Neural cell (in vitro differentiated cells): ENCODE data around the gene LYRM7. TPM values are rescaled to one million over a fixed set of nuclear protein-coding genes. Genes with fewer than 3 reads are reported as not detected.

Source experiments
- H2AFZ ChIP-seq: fragments of 200-600, 300-800 bp; sonication (generic), shearing (Covaris generic); 2 replicates; pipeline ENCODE4 v1.6.0; 2014; ENCODE audit warnings: low read depth, mild to moderate bottlenecking, antibody characterized with exemption, low read length, moderate library complexity
- H3F3A ChIP-seq: fragments of 200-600 bp; shearing (Covaris generic); 2 replicates; pipeline ENCODE4 v1.6.1; 2016; ENCODE audit warnings: mild to moderate bottlenecking, moderate library complexity, mixed read lengths, antibody characterized with exemption, low read length; ENCODE audit not compliant: insufficient read depth, poor library complexity, severe bottlenecking
- H3K27ac ChIP-seq: fragments of 200-600, 300-800 bp; sonication (generic), shearing (Covaris generic); 2 replicates; pipeline ENCODE4 v1.5.1; 2014; ENCODE audit warnings: mild to moderate bottlenecking, low read length, moderate library complexity
- H3K27me3 ChIP-seq: fragments of 300-800, 200-600 bp; sonication (generic), shearing (Covaris generic); 2 replicates; pipeline ENCODE4 v1.6.0; 2014; ENCODE audit warnings: mild to moderate bottlenecking, low read depth, low read length, moderate library complexity; ENCODE audit not compliant: insufficient read depth
- H3K36me3 ChIP-seq: fragments of 300-800, 200-600 bp; sonication (generic), shearing (Covaris generic); 2 replicates; pipeline ENCODE4 v1.5.1; 2014; ENCODE audit warnings: mild to moderate bottlenecking, antibody characterized with exemption, low read length, moderate library complexity; ENCODE audit not compliant: insufficient read depth
- H3K4me2 ChIP-seq: fragments of 300-800, 200-600 bp; sonication (generic), shearing (Covaris generic); 2 replicates; pipeline ENCODE4 v1.6.0; 2014; ENCODE audit warnings: mild to moderate bottlenecking, low read length
- H3K4me3 ChIP-seq: fragments of 300-800, 200-600 bp; sonication (generic), shearing (Covaris generic); 2 replicates; pipeline ENCODE4 v1.5.1; 2014; ENCODE audit warnings: mild to moderate bottlenecking, low read length, moderate library complexity
- H3K79me2 ChIP-seq: fragments of 200-600 bp; shearing (Covaris generic); replicated peaks from 2 replicates; pipeline ENCODE4 v1.6.0; 2014; ENCODE audit warnings: mild to moderate bottlenecking, low read length, moderate library complexity; ENCODE audit not compliant: insufficient read depth
- H3K9ac ChIP-seq: fragments of 300-800, 200-600 bp; sonication (generic), shearing (Covaris generic); 2 replicates; pipeline ENCODE4 v1.6.1; 2016; ENCODE audit warnings: mild to moderate bottlenecking, low read length, mixed read lengths
- H3K9me2 ChIP-seq: fragments of 200-600 bp; shearing (Covaris generic); 2 replicates; pipeline ENCODE4 v1.6.1; 2016; ENCODE audit warnings: mild to moderate bottlenecking, low read length, mixed read lengths; ENCODE audit not compliant: insufficient read depth
- H3K9me3 ChIP-seq: fragments of 200-600, 300-800 bp; sonication (generic), shearing (Covaris generic); 2 replicates; pipeline ENCODE4 v1.6.1; 2016; ENCODE audit warnings: mild to moderate bottlenecking, mixed run types, low read length, moderate library complexity, mixed read lengths
- H4K20me1 ChIP-seq: fragments of 200-600 bp; shearing (Covaris generic); 2 replicates; pipeline ENCODE4 v1.6.1; 2016; ENCODE audit warnings: mild to moderate bottlenecking, mixed run types; ENCODE audit not compliant: insufficient read depth
- EP300 ChIP-seq: fragments of 450-650 bp; conservative IDR thresholded peaks from 2 replicates; pipeline ENCODE4 v1.6.1; 2014; ENCODE audit warnings: antibody characterized with exemption, mild to moderate bottlenecking, moderate library complexity; ENCODE audit not compliant: poor library complexity, severe bottlenecking
- EZH2 ChIP-seq: fragments of 200-600, 300-800 bp; shearing (Covaris generic), sonication (generic); IDR thresholded peaks from 2 replicates; pipeline ENCODE4 v1.6.1; 2014; ENCODE audit warnings: antibody characterized with exemption, low read length, borderline replicate concordance, mild to moderate bottlenecking; ENCODE audit not compliant: insufficient read depth, poor library complexity, severe bottlenecking
- MXI1 ChIP-seq: fragments of 450-650 bp; conservative IDR thresholded peaks from 2 replicates; pipeline ENCODE4 v1.6.1; 2014; ENCODE audit warnings: antibody characterized with exemption, mild to moderate bottlenecking; ENCODE audit not compliant: poor library complexity, severe bottlenecking
- POLR2AphosphoS5 ChIP-seq: IDR thresholded peaks from 2 replicates; pipeline ENCODE4 v1.6.1; 2012
- RAD21 ChIP-seq: fragments of 450-650 bp; conservative IDR thresholded peaks from 2 replicates; pipeline ENCODE4 v1.6.1; 2014; ENCODE audit warnings: antibody characterized with exemption, mild to moderate bottlenecking, moderate library complexity
- SMC3 ChIP-seq: fragments of 450-650 bp; conservative IDR thresholded peaks from 2 replicates; pipeline ENCODE4 v1.6.1; 2014; ENCODE audit warnings: antibody characterized with exemption, mild to moderate bottlenecking, moderate library complexity; ENCODE audit not compliant: poor library complexity
- polyA plus RNA-seq: library from polyadenylated mRNA; depleted of rRNA; stranded (reverse); fragments of >200 nt; gene quantifications from 2 replicates; pipeline ENCODE4 v1.2.3, GENCODE V29; 2014
- TF ChIP-seq, protein P1 (sequence below): IDR thresholded peaks from 2 replicates; pipeline ENCODE4 v1.6.1; 2012; ENCODE audit warnings: borderline replicate concordance
- TF ChIP-seq, protein P2 (sequence below): fragments of 450-650 bp; IDR thresholded peaks from 2 replicates; pipeline ENCODE4 v1.5.1; 2014; ENCODE audit warnings: antibody characterized with exemption, mild to moderate bottlenecking, moderate library complexity; ENCODE audit not compliant: poor library complexity, severe bottlenecking

Gene LYRM7
- polyA plus RNA-seq, 1 donor from 2014 or later, result 8.3 TPM

DNA sequence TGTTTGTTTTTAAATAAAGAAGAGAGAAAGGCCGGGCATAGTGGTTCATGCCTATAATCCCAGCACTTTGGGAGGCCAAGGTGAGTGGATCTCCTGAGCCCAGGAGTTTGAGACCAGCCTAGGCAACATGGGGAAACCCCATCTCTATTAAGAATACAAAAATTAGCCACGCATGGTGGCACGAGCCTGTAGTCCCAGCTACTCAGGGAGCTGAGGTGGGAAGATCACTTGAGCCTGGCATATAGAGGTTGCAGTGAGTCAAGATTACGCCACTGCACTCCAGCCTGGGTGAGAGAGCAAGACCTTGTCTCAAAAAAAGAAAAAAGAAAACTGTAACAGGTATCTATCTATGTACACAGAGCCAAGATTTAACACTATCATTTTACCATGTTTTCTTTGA is 58.9 kb downstream of the LYRM7 start:
- H3F3A ChIP-seq, result no peaks in the 10 kb centered on the region
- no peaks in the 10 kb centered on the region for H4K20me1 ChIP-seq
- TF ChIP-seq MXI1 (no peak), POLR2AphosphoS5 (no peak), SMC3 (no peak), EZH2 (no peak), EP300 (no peak)
- TF ChIP-seq, protein P1, sequence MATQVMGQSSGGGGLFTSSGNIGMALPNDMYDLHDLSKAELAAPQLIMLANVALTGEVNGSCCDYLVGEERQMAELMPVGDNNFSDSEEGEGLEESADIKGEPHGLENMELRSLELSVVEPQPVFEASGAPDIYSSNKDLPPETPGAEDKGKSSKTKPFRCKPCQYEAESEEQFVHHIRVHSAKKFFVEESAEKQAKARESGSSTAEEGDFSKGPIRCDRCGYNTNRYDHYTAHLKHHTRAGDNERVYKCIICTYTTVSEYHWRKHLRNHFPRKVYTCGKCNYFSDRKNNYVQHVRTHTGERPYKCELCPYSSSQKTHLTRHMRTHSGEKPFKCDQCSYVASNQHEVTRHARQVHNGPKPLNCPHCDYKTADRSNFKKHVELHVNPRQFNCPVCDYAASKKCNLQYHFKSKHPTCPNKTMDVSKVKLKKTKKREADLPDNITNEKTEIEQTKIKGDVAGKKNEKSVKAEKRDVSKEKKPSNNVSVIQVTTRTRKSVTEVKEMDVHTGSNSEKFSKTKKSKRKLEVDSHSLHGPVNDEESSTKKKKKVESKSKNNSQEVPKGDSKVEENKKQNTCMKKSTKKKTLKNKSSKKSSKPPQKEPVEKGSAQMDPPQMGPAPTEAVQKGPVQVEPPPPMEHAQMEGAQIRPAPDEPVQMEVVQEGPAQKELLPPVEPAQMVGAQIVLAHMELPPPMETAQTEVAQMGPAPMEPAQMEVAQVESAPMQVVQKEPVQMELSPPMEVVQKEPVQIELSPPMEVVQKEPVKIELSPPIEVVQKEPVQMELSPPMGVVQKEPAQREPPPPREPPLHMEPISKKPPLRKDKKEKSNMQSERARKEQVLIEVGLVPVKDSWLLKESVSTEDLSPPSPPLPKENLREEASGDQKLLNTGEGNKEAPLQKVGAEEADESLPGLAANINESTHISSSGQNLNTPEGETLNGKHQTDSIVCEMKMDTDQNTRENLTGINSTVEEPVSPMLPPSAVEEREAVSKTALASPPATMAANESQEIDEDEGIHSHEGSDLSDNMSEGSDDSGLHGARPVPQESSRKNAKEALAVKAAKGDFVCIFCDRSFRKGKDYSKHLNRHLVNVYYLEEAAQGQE, result no peak
- TF ChIP-seq, protein P2, sequence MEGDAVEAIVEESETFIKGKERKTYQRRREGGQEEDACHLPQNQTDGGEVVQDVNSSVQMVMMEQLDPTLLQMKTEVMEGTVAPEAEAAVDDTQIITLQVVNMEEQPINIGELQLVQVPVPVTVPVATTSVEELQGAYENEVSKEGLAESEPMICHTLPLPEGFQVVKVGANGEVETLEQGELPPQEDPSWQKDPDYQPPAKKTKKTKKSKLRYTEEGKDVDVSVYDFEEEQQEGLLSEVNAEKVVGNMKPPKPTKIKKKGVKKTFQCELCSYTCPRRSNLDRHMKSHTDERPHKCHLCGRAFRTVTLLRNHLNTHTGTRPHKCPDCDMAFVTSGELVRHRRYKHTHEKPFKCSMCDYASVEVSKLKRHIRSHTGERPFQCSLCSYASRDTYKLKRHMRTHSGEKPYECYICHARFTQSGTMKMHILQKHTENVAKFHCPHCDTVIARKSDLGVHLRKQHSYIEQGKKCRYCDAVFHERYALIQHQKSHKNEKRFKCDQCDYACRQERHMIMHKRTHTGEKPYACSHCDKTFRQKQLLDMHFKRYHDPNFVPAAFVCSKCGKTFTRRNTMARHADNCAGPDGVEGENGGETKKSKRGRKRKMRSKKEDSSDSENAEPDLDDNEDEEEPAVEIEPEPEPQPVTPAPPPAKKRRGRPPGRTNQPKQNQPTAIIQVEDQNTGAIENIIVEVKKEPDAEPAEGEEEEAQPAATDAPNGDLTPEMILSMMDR, result no peak
- no peak overlapping the region for H3K9ac ChIP-seq
- no peaks in the 10 kb centered on the region for H3K36me3 ChIP-seq
- no peaks in the 10 kb centered on the region for H3K9me2 ChIP-seq
- H3K27ac ChIP-seq, result no peak overlapping the region
- H3K4me3 ChIP-seq, result no peak overlapping the region
- no peaks in the 10 kb centered on the region for H3K27me3 ChIP-seq
- H2AFZ ChIP-seq, result no peak overlapping the region
- no peak overlapping the region for H3K4me2 ChIP-seq
- H3K79me2 ChIP-seq, result no peaks in the 10 kb centered on the region
- H3K9me3 ChIP-seq, result no peaks in the 10 kb centered on the region

DNA sequence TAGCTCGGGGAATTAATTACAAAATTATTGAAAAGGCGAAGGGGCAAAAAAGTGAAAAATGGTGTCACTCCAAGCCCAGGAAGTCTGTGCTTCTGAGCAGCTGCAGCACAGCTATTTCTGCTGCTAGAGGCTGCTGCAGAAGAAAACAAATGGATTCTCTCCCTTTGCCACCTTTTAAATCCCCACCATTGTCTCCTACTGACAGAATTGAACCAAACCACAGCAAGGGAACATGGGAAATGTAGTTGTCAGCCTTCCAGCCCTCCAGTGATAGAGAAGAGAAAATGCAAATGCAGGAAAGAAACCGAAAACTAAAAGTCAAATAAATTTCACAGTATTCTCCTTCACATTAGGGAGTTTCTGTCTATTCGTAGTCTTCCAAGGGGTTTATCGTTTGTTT is 59.7 kb downstream of the LYRM7 start:
- no peak overlapping the region for H3K27ac ChIP-seq
- H3K36me3 ChIP-seq, result no peaks in the 10 kb centered on the region
- H4K20me1 ChIP-seq, result no peaks in the 10 kb centered on the region
- H3F3A ChIP-seq, result no peaks in the 10 kb centered on the region
- H3K4me3 ChIP-seq, result no peak overlapping the region
- H3K79me2 ChIP-seq, result no peaks in the 10 kb centered on the region
- H3K9ac ChIP-seq, result no peak overlapping the region
- no peaks in the 10 kb centered on the region for H3K9me2 ChIP-seq
- no peaks in the 10 kb centered on the region for H3K27me3 ChIP-seq
- no peak for TF ChIP-seq SMC3
- no peak for TF ChIP-seq POLR2AphosphoS5
- TF ChIP-seq MXI1, result no peak
- TF ChIP-seq, protein P2, result no peak
- TF ChIP-seq EZH2, result no peak
- no peak for TF ChIP-seq RAD21
- no peak overlapping the region for H3K4me2 ChIP-seq
- no peaks in the 10 kb centered on the region for H3K9me3 ChIP-seq
- no peak overlapping the region for H2AFZ ChIP-seq
